Measurements from ENCODE around the gene ASCC3. TPM values are rescaled to one million over a fixed set of nuclear protein-coding genes. Genes with fewer than 3 reads are reported as not detected.

ASCC3 gene
- total RNA-seq, 8 experiments from 2014 or later: 33.7 to 75.9 (median 45.8) TPM

- no peak for ATAC-seq (replicated peaks in 6 of 8)
- no peak overlapping the region for H3K27ac ChIP-seq
- H3K4me1 ChIP-seq (replicated peaks in 1 of 2): no peaks in the 10 kb centered on the region
- no peak overlapping the region for H3K4me3 ChIP-seq
- in situ Hi-C loops (cut with MboI; ENCODE audit: low pct_unique_long_range_greater_than_20kb in 2 of 9, low sequenced_read_pairs in 9 of 9, unreplicated experiment in 9 of 9): no loop called here
These were observed 378.0 kb downstream of the ASCC3 start for GRCh38 chr6:100503043-100503705.

GRCh38 chr6:100493206-100493888 is 387.8 kb downstream of the ASCC3 start:
- Histone ChIP-seq H3K27ac (no peak overlapping the region), H3K4me1 (replicated peaks in 1 of 2) (peaks cover 0 to 15% of the 10 kb centered on the region in 2 donors), H3K4me3 (no peak overlapping the region)
- in situ Hi-C loops (cut with MboI; ENCODE audit: low pct_unique_long_range_greater_than_20kb in 2 of 9, low sequenced_read_pairs in 9 of 9, unreplicated experiment in 9 of 9): loop anchor here in 4 of 9 experiments (25.0 kb wide), 2 partner anchors 381 to 481 kb away; no protein-coding TSS in a partner anchor
- 9 to 100% (median 82%) methylated on average over 1 to 6 of the region's 6 CpGs for WGBS, 10 experiments
- no peak for ATAC-seq (replicated peaks in 6 of 8)

- 40 to 96% (median 67%) methylated on average over 1 to 10 of the region's 13 CpGs; no CpG with 5 or more reads in 1 of the 10 experiments for WGBS, 10 experiments
- peaks cover 0 to 15% of the 10 kb centered on the region in 2 donors for H3K4me1 ChIP-seq (replicated peaks in 1 of 2)
- in situ Hi-C loops (cut with MboI; ENCODE audit: low pct_unique_long_range_greater_than_20kb in 2 of 9, low sequenced_read_pairs in 9 of 9, unreplicated experiment in 9 of 9): loop anchor here in 4 of 9 experiments (25.0 kb wide), 2 partner anchors 380 to 480 kb away; no protein-coding TSS in a partner anchor
- peak in 2 of 8 experiments; percentile 17 to 24 for ATAC-seq (replicated peaks in 6 of 8)
- H3K4me3 ChIP-seq: no peak overlapping the region
- no peak overlapping the region for H3K27ac ChIP-seq
These were observed 389.0 kb downstream of the ASCC3 start for GRCh38 chr6:100491952-100492670.

GRCh38 chr6:100490065-100490464 is 391.1 kb downstream of the ASCC3 start:
- no peak for ATAC-seq (replicated peaks in 6 of 8)
- Histone ChIP-seq H3K27ac (no peak overlapping the region), H3K4me1 (replicated peaks in 1 of 2) (peaks cover 0 to 15% of the 10 kb centered on the region in 2 donors), H3K4me3 (no peak overlapping the region)
- in situ Hi-C loops (cut with MboI; ENCODE audit: low pct_unique_long_range_greater_than_20kb in 2 of 9, low sequenced_read_pairs in 9 of 9, unreplicated experiment in 9 of 9): loop anchor here in 4 of 9 experiments (25.0 kb wide), 2 partner anchors 378 to 478 kb away; no protein-coding TSS in a partner anchor
- whole genome bisulfite sequencing, 10 experiments: 60 to 100% (median 92%) methylated on average over 1 to 2 of the region's 2 CpGs; no CpG with 5 or more reads in 5 of the 10 experiments

GRCh38 chr6:100488244-100488643 is 392.9 kb downstream of the ASCC3 start:
- in situ Hi-C loops (cut with MboI; ENCODE audit: low pct_unique_long_range_greater_than_20kb in 2 of 9, low sequenced_read_pairs in 9 of 9, unreplicated experiment in 9 of 9): loop anchor here in 5 of 9 experiments (10.0 to 25.0 kb wide), 3 partner anchors 373 to 476 kb away; no protein-coding TSS in a partner anchor

GRCh38 chr6:100487638-100488037 is 393.5 kb downstream of the ASCC3 start:
- in situ Hi-C loops (cut with MboI; ENCODE audit: low pct_unique_long_range_greater_than_20kb in 2 of 9, low sequenced_read_pairs in 9 of 9, unreplicated experiment in 9 of 9): loop anchor here in 5 of 9 experiments (10.0 to 25.0 kb wide), 3 partner anchors 373 to 475 kb away; no protein-coding TSS in a partner anchor
- Histone ChIP-seq H3K4me1 (replicated peaks in 1 of 2) (peaks cover 0 to 14% of the 10 kb centered on the region in 2 donors), H3K4me3 (no peak overlapping the region), H3K27ac (no peak overlapping the region)
- 75 to 100% (median 100%) methylated on average over 1 to 2 of the region's 2 CpGs; no CpG with 5 or more reads in 3 of the 10 experiments for WGBS, 10 experiments
- ATAC-seq (replicated peaks in 6 of 8): no peak

More at GRCh38 chr6:100488244-100488643, 392.9 kb downstream of the ASCC3 start:
- 50 to 100% (median 93%) methylated on average over 1 to 4 of the region's 5 CpGs; no CpG with 5 or more reads in 2 of the 10 experiments for WGBS, 10 experiments
- Histone ChIP-seq H3K4me3 (no peak overlapping the region), H3K27ac (no peak overlapping the region), H3K4me1 (replicated peaks in 1 of 2) (peaks cover 0 to 15% of the 10 kb centered on the region in 2 donors)
- no peak for ATAC-seq (replicated peaks in 6 of 8)

GRCh38 chr6:100485268-100485667 is 395.9 kb downstream of the ASCC3 start:
- Histone ChIP-seq H3K27ac (no peak overlapping the region), H3K4me3 (no peak overlapping the region), H3K4me1 (replicated peaks in 1 of 2) (no peaks in the 10 kb centered on the region)
- in situ Hi-C loops (cut with MboI; ENCODE audit: low pct_unique_long_range_greater_than_20kb in 2 of 9, low sequenced_read_pairs in 9 of 9, unreplicated experiment in 9 of 9): loop anchor here in 5 of 9 experiments (10.0 to 25.0 kb wide), 3 partner anchors 370 to 473 kb away; no protein-coding TSS in a partner anchor
- ATAC-seq (replicated peaks in 6 of 8): no peak

GRCh38 chr6:100484474-100484873 is 396.7 kb downstream of the ASCC3 start:
- in situ Hi-C loops (cut with MboI; ENCODE audit: low pct_unique_long_range_greater_than_20kb in 2 of 9, low sequenced_read_pairs in 9 of 9, unreplicated experiment in 9 of 9): loop anchor here in 5 of 9 experiments (10.0 to 25.0 kb wide), 3 partner anchors 370 to 472 kb away; no protein-coding TSS in a partner anchor
- no peak for ATAC-seq (replicated peaks in 6 of 8)
- H3K4me3 ChIP-seq: no peak overlapping the region
- 33 to 97% (median 86%) methylated on average over 1 to 5 of the region's 5 CpGs; no CpG with 5 or more reads in 3 of the 10 experiments for WGBS, 10 experiments
- no peaks in the 10 kb centered on the region for H3K4me1 ChIP-seq (replicated peaks in 1 of 2)
- H3K27ac ChIP-seq: no peak overlapping the region

- no peak for ATAC-seq (replicated peaks in 6 of 8)
- Histone ChIP-seq H3K27ac (no peak overlapping the region), H3K4me3 (no peak overlapping the region), H3K4me1 (replicated peaks in 1 of 2) (no peaks in the 10 kb centered on the region)
- in situ Hi-C loops (cut with MboI; ENCODE audit: low pct_unique_long_range_greater_than_20kb in 2 of 9, low sequenced_read_pairs in 9 of 9, unreplicated experiment in 9 of 9): loop anchor here in 5 of 9 experiments (10.0 to 25.0 kb wide), 3 partner anchors 368 to 470 kb away; no protein-coding TSS in a partner anchor
- WGBS, 10 experiments: 20 to 92% (median 50%) methylated on average over 1 to 2 of the region's 2 CpGs; no CpG with 5 or more reads in 6 of the 10 experiments
These were observed 398.4 kb downstream of the ASCC3 start for GRCh38 chr6:100482698-100483097.

GRCh38 chr6:100479179-100480035 is 401.7 kb downstream of the ASCC3 start:
- ATAC-seq (replicated peaks in 6 of 8): peak in 5 of 8 experiments; percentile 38 to 75 (median 66)
- in situ Hi-C loops (cut with MboI; ENCODE audit: low pct_unique_long_range_greater_than_20kb in 2 of 9, low sequenced_read_pairs in 9 of 9, unreplicated experiment in 9 of 9): loop anchor here (10.0 to 25.0 kb wide), 3 partner anchors 365 to 467 kb away; no protein-coding TSS in a partner anchor
- no peak overlapping the region for H3K4me3 ChIP-seq
- WGBS, 10 experiments: 0 to 72% (median 40%) methylated on average over 1 to 3 of the region's 3 CpGs; no CpG with 5 or more reads in 2 of the 10 experiments
- H3K27ac ChIP-seq: no peak overlapping the region
- H3K4me1 ChIP-seq (replicated peaks in 1 of 2): no peaks in the 10 kb centered on the region

- no peak for ATAC-seq (replicated peaks in 6 of 8)
- in situ Hi-C loops (cut with MboI; ENCODE audit: low pct_unique_long_range_greater_than_20kb in 2 of 9, low sequenced_read_pairs in 9 of 9, unreplicated experiment in 9 of 9): loop anchor here in 8 of 9 experiments (10.0 to 25.0 kb wide), 3 partner anchors 361 to 463 kb away; no protein-coding TSS in a partner anchor
- Histone ChIP-seq H3K27ac (no peak overlapping the region), H3K4me1 (replicated peaks in 1 of 2) (peaks cover 0 to 11% of the 10 kb centered on the region in 2 donors), H3K4me3 (no peak overlapping the region)
- WGBS, 10 experiments: 77 to 100% (median 84%) methylated on average over 2 to 10 of the region's 10 CpGs
These were observed 405.4 kb downstream of the ASCC3 start for GRCh38 chr6:100475554-100476320.

Measured in motor neuron (in vitro differentiated cells).